ENCODE results near the gene ADAM12. TPM values are rescaled to one million over a fixed set of nuclear protein-coding genes. Genes with fewer than 3 reads are reported as not detected.

Gene ADAM12
- total RNA-seq, 2 donors from 2014 or later, result under 0.01 to 0.52 TPM

GRCh38 chr10:126239844-126240243 lies 148.4 kb downstream of the ADAM12 start:
- no peak for ATAC-seq
- no peak for DNase-seq
- Histone ChIP-seq H3K9me3 (no peaks in the 10 kb centered on the region), H3K27ac (no peak overlapping the region), H3K4me3 (no peak overlapping the region), H3K36me3 (replicated peaks in 1 of 2; ENCODE audit: insufficient read depth in 1 of 2, low read depth in 2 of 2) (no peaks in the 10 kb centered on the region), H3K4me1 (no peaks in the 10 kb centered on the region), H3K27me3 (no peaks in the 10 kb centered on the region)
- no peak for TF ChIP-seq CTCF (IDR thresholded peaks at IDR 0.05)
- no peak for TF ChIP-seq POLR2A (IDR thresholded peaks at IDR 0.05)
- intact Hi-C loops (cut with DNase I), result no loop called here
- 67 to 72% methylated on average over 3 to 8 of the region's 8 CpGs for WGBS, 2 donors

- Histone ChIP-seq H3K27me3 (no peaks in the 10 kb centered on the region), H3K36me3 (replicated peaks in 1 of 2; ENCODE audit: insufficient read depth in 1 of 2, low read depth in 2 of 2) (no peaks in the 10 kb centered on the region), H3K4me1 (no peaks in the 10 kb centered on the region), H3K9me3 (no peaks in the 10 kb centered on the region), H3K27ac (no peak overlapping the region), H3K4me3 (no peak overlapping the region)
- ATAC-seq, result no peak
- TF ChIP-seq CTCF (IDR thresholded peaks at IDR 0.05) (no peak), POLR2A (IDR thresholded peaks at IDR 0.05) (no peak)
- WGBS, 2 donors, result 82 to 86% methylated on average over 11 to 12 of the region's 12 CpGs
- DNase-seq, result no peak
- intact Hi-C loops (cut with DNase I), result no loop called here
These were observed 152.1 kb downstream of the ADAM12 start for GRCh38 chr10:126235979-126236851.

- no peak overlapping the region for H3K27ac ChIP-seq
- H3K9me3 ChIP-seq, result no peaks in the 10 kb centered on the region
- H3K27me3 ChIP-seq, result no peaks in the 10 kb centered on the region
- TF ChIP-seq POLR2A (IDR thresholded peaks at IDR 0.05) (no peak), CTCF (IDR thresholded peaks at IDR 0.05) (no peak)
- ATAC-seq (no peak), DNase-seq (no peak)
- intact Hi-C loops (cut with DNase I), result no loop called here
- WGBS, 2 donors, result 77 to 78% methylated on average over 17 to 25 of the region's 25 CpGs
- no peak overlapping the region for H3K4me3 ChIP-seq
- no peaks in the 10 kb centered on the region for H3K36me3 ChIP-seq (replicated peaks in 1 of 2; ENCODE audit: insufficient read depth in 1 of 2, low read depth in 2 of 2)
- H3K4me1 ChIP-seq, result no peaks in the 10 kb centered on the region
These were observed 152.9 kb downstream of the ADAM12 start for GRCh38 chr10:126235091-126235978.

- intact Hi-C loops (cut with DNase I), result no loop called here
These were observed 153.6 kb downstream of the ADAM12 start for GRCh38 chr10:126234630-126235029.

More at GRCh38 chr10:126234630-126235029, 153.6 kb downstream of the ADAM12 start:
- Histone ChIP-seq H3K4me1 (no peaks in the 10 kb centered on the region), H3K27me3 (no peaks in the 10 kb centered on the region), H3K9me3 (no peaks in the 10 kb centered on the region), H3K36me3 (replicated peaks in 1 of 2; ENCODE audit: insufficient read depth in 1 of 2, low read depth in 2 of 2) (no peaks in the 10 kb centered on the region), H3K4me3 (no peak overlapping the region), H3K27ac (no peak overlapping the region)
- WGBS, 2 donors, result 64 to 79% methylated on average over 5 of the region's 5 CpGs
- no peak for ATAC-seq
- no peak for TF ChIP-seq CTCF (IDR thresholded peaks at IDR 0.05)
- no peak for TF ChIP-seq POLR2A (IDR thresholded peaks at IDR 0.05)
- no peak for DNase-seq
